GM12891 (cell line): ENCODE measurements around the gene ERGIC1.

Experiments
- POLR2A ChIP-seq: IDR thresholded peaks from 2 replicates; pipeline ENCODE4 v1.6.1; 2011; ENCODE audit warnings: low read depth, low read length, control low read depth
- POLR2AphosphoS5 ChIP-seq: IDR thresholded peaks from 2 replicates; pipeline ENCODE4 v1.6.1; 2011; ENCODE audit warnings: low read depth, low read length, control low read depth
- POU2F2 ChIP-seq: IDR thresholded peaks from 2 replicates; pipeline ENCODE4 v1.6.1; 2011; ENCODE audit warnings: low read depth, mild to moderate bottlenecking, control low read depth, low read length, moderate library complexity
- SPI1 ChIP-seq: IDR thresholded peaks from 2 replicates; pipeline ENCODE4 v1.6.1; 2011; ENCODE audit warnings: low read depth, low read length, control low read depth
- TAF1 ChIP-seq: IDR thresholded peaks from 2 replicates; pipeline ENCODE4 v1.6.1; 2011; ENCODE audit warnings: low read depth, low read length, control low read depth

GRCh38 chr5:172909931-172910502, 76.0 kb downstream of the ERGIC1 start:
- TF ChIP-seq POLR2AphosphoS5, result no peak
- TF ChIP-seq POLR2A, result no peak
- TF ChIP-seq TAF1, result no peak
- TF ChIP-seq SPI1, result no peak
- TF ChIP-seq POU2F2, result no peak
